ENCODE results near the gene CLSTN1. TPM values are rescaled to one million over a fixed set of nuclear protein-coding genes. Genes with fewer than 3 reads are reported as not detected.

CLSTN1 gene
- total and polyA plus RNA-seq, 10 of the 15 experiments (the other 5 are each of a cell fraction or from before 2014, with no cell fraction given) = 2.7 to 64.4 (median 23.2) TPM

GRCh38 chr1:9842781-9843575 is 19.2 kb upstream of the CLSTN1 start (continued):
- TF ChIP-seq BCLAF1 (IDR thresholded peaks at IDR 0.05) (no peak), RAD51 (IDR thresholded peaks at IDR 0.05) (no peak), JUNB (IDR thresholded peaks at IDR 0.05) (no peak), EP300 (IDR thresholded peaks at IDR 0.05; ENCODE audit: borderline replicate concordance in 1 of 2, control insufficient read depth in 1 of 2, low read depth in 2 of 2, low read length in 2 of 2) (no peak), SMAD1 (IDR thresholded peaks at IDR 0.05; ENCODE audit: low read depth, partially characterized antibody) (no peak), USF2 (IDR thresholded peaks at IDR 0.05; ENCODE audit: borderline replicate concordance, low read depth, low read length) (no peak)
